Measurements from ENCODE around the gene PEX10. TPM values are rescaled to one million over a fixed set of nuclear protein-coding genes. Genes with fewer than 3 reads are reported as not detected.

PEX10 gene
- total RNA-seq, 2 donors from 2014 or later: 18.1 to 26.5 TPM

- WGBS, 2 donors: 41 to 43% methylated on average over 7 to 15 of the region's 15 CpGs
- no peak overlapping the region for H3K4me3 ChIP-seq
- no peak for DNase-seq
- no peak overlapping the region for H3K27ac ChIP-seq
- no peak for ATAC-seq
- TF ChIP-seq POLR2A (IDR thresholded peaks at IDR 0.05) (no peak), CTCF (IDR thresholded peaks at IDR 0.05) (no peak)
- no peaks in the 10 kb centered on the region for H3K27me3 ChIP-seq
- H3K4me1 ChIP-seq: no peaks in the 10 kb centered on the region
- H3K36me3 ChIP-seq (replicated peaks in 1 of 2; ENCODE audit: insufficient read depth in 1 of 2, low read depth in 2 of 2): no peaks in the 10 kb centered on the region
- intact Hi-C loops (cut with DNase I): no loop called here
- H3K9me3 ChIP-seq: no peaks in the 10 kb centered on the region
Measured at GRCh38 chr1:2439369-2439768, 27.0 kb upstream of the PEX10 start.

- no peak for DNase-seq
- WGBS, 2 donors: 72 to 84% methylated on average over 11 to 13 of the region's 14 CpGs
- TF ChIP-seq POLR2A (IDR thresholded peaks at IDR 0.05): no peak
- no peak for TF ChIP-seq CTCF (IDR thresholded peaks at IDR 0.05)
- Histone ChIP-seq H3K27ac (no peak overlapping the region), H3K36me3 (replicated peaks in 1 of 2; ENCODE audit: insufficient read depth in 1 of 2, low read depth in 2 of 2) (no peaks in the 10 kb centered on the region), H3K9me3 (no peaks in the 10 kb centered on the region), H3K4me1 (no peaks in the 10 kb centered on the region), H3K27me3 (no peaks in the 10 kb centered on the region), H3K4me3 (no peak overlapping the region)
- intact Hi-C loops (cut with DNase I): no loop called here
- no peak for ATAC-seq
Measured at GRCh38 chr1:2438641-2439040, 26.3 kb upstream of the PEX10 start.

- intact Hi-C loops (cut with DNase I): no loop called here
- TF ChIP-seq POLR2A (IDR thresholded peaks at IDR 0.05) (no peak), CTCF (IDR thresholded peaks at IDR 0.05) (no peak)
- H3K36me3 ChIP-seq (replicated peaks in 1 of 2; ENCODE audit: insufficient read depth in 1 of 2, low read depth in 2 of 2): no peaks in the 10 kb centered on the region
- WGBS, 2 donors: 57 to 85% methylated on average over 11 to 14 of the region's 15 CpGs
- DNase-seq (no peak), ATAC-seq (no peak)
- no peaks in the 10 kb centered on the region for H3K4me1 ChIP-seq
- H3K27me3 ChIP-seq: no peaks in the 10 kb centered on the region
- H3K4me3 ChIP-seq: no peak overlapping the region
- no peaks in the 10 kb centered on the region for H3K9me3 ChIP-seq
- no peak overlapping the region for H3K27ac ChIP-seq
Measured at GRCh38 chr1:2438038-2438437, 25.7 kb upstream of the PEX10 start.

- intact Hi-C loops (cut with DNase I): no loop called here
- ATAC-seq (no peak), DNase-seq (no peak)
- 74 to 77% methylated on average over 15 of the region's 15 CpGs for WGBS, 2 donors
- H3K4me1 ChIP-seq: no peaks in the 10 kb centered on the region
- no peak overlapping the region for H3K27ac ChIP-seq
- H3K36me3 ChIP-seq (replicated peaks in 1 of 2; ENCODE audit: insufficient read depth in 1 of 2, low read depth in 2 of 2): no peaks in the 10 kb centered on the region
- H3K9me3 ChIP-seq: no peaks in the 10 kb centered on the region
- H3K27me3 ChIP-seq: no peaks in the 10 kb centered on the region
- TF ChIP-seq CTCF (IDR thresholded peaks at IDR 0.05): no peak
- TF ChIP-seq POLR2A (IDR thresholded peaks at IDR 0.05): no peak
- no peak overlapping the region for H3K4me3 ChIP-seq
Measured at GRCh38 chr1:2437617-2438016, 25.3 kb upstream of the PEX10 start.

- no peaks in the 10 kb centered on the region for H3K9me3 ChIP-seq
- no peaks in the 10 kb centered on the region for H3K27me3 ChIP-seq
- 53 to 83% methylated on average over 4 to 6 of the region's 7 CpGs for WGBS, 2 donors
- ATAC-seq: no peak
- H3K4me3 ChIP-seq: no peak overlapping the region
- H3K27ac ChIP-seq: no peak overlapping the region
- no peaks in the 10 kb centered on the region for H3K36me3 ChIP-seq (replicated peaks in 1 of 2; ENCODE audit: insufficient read depth in 1 of 2, low read depth in 2 of 2)
- H3K4me1 ChIP-seq: no peaks in the 10 kb centered on the region
- no peak for DNase-seq
- no peak for TF ChIP-seq POLR2A (IDR thresholded peaks at IDR 0.05)
- no peak for TF ChIP-seq CTCF (IDR thresholded peaks at IDR 0.05)
- intact Hi-C loops (cut with DNase I): no loop called here
Measured at GRCh38 chr1:2436876-2437275, 24.5 kb upstream of the PEX10 start.
